Activated CD4-positive, alpha-beta T cell treated with anti-CD3 and anti-CD28 coated beads, Interleukin-2, Interleukin-4, amounts not matched to agents 100 ng/mL and 50 ng/mL, durations not matched to agents 16 hours and 8 hours (primary cell): ENCODE measurements around the gene HTR5A.
A peak's percentile ranks its signal among the peaks of the same experiment; 100 is the strongest.

Experiments used
- DNase-seq: peaks from one replicate; pipeline ENCODE4 v3.0.0-alpha.2; 2020; ENCODE audit warnings: low spot score

Gene HTR5A

GRCh38 chr7:155090684-155091083, 20.6 kb downstream of the HTR5A start:
- DNase-seq, result peak; percentile 65

GRCh38 chr7:155093596-155093995, 23.5 kb downstream of the HTR5A start:
- no peak for DNase-seq

GRCh38 chr7:155094636-155095135, 24.6 kb downstream of the HTR5A start:
- DNase-seq, result no peak

GRCh38 chr7:155097338-155097737, 27.2 kb downstream of the HTR5A start:
- DNase-seq, result no peak

GRCh38 chr7:155103839-155104238, 33.7 kb downstream of the HTR5A start:
- no peak for DNase-seq

GRCh38 chr7:155104913-155105312, 34.8 kb downstream of the HTR5A start:
- DNase-seq, result no peak

GRCh38 chr7:155106356-155106755, 36.2 kb downstream of the HTR5A start:
- DNase-seq, result no peak

- no peak for DNase-seq
These were observed 37.0 kb downstream of the HTR5A start for GRCh38 chr7:155107126-155107525.

- DNase-seq, result no peak
These were observed 38.2 kb downstream of the HTR5A start for GRCh38 chr7:155108144-155108901.

GRCh38 chr7:155109121-155109520, 39.0 kb downstream of the HTR5A start:
- DNase-seq, result no peak

GRCh38 chr7:155115288-155115687, 45.2 kb downstream of the HTR5A start:
- DNase-seq, result no peak

- DNase-seq, result no peak
These were observed 49.8 kb downstream of the HTR5A start for GRCh38 chr7:155119801-155120382.

- no peak for DNase-seq
These were observed 50.3 kb downstream of the HTR5A start for GRCh38 chr7:155120460-155120859.

- DNase-seq, result no peak
These were observed 52.7 kb downstream of the HTR5A start for GRCh38 chr7:155122831-155123230.

GRCh38 chr7:155123413-155123812, 53.3 kb downstream of the HTR5A start:
- no peak for DNase-seq

GRCh38 chr7:155124706-155125105, 54.6 kb downstream of the HTR5A start:
- no peak for DNase-seq

- no peak for DNase-seq
These were observed 59.1 kb downstream of the HTR5A start for GRCh38 chr7:155129186-155129585.

- no peak for DNase-seq
These were observed 59.7 kb downstream of the HTR5A start for GRCh38 chr7:155129789-155130188.

GRCh38 chr7:155130493-155130892, 60.4 kb downstream of the HTR5A start:
- no peak for DNase-seq

- DNase-seq, result no peak
These were observed 61.0 kb downstream of the HTR5A start for GRCh38 chr7:155131090-155131489.

GRCh38 chr7:155132431-155132830, 62.3 kb downstream of the HTR5A start:
- no peak for DNase-seq

GRCh38 chr7:155136619-155137243, 66.6 kb downstream of the HTR5A start:
- no peak for DNase-seq
